Measurements from ENCODE around the gene PCDHGC3. TPM values are rescaled to one million over a fixed set of nuclear protein-coding genes. Genes with fewer than 3 reads are reported as not detected.

PCDHGC3 gene
- total and polyA plus RNA-seq, 9 of the 15 experiments (the other 6 are each of a cell fraction or from before 2014, with no cell fraction given): 0.07 TPM; not detected in 8

- TF ChIP-seq CREBBP (IDR thresholded peaks at IDR 0.05; ENCODE audit: low read depth, low read length): no peak
- TF ChIP-seq EGR1 (conservative IDR thresholded peaks at IDR 0.05): peak; percentile 41
- Histone ChIP-seq H3K27ac (ENCODE audit: extremely low read depth, low read depth, low read length) (no peak within 1 kb of the TSS), H4K20me1 (replicated peaks; ENCODE audit: control insufficient read depth, insufficient read depth, low read length) (0 out of 2 replicates have a peak, but pooled peaks cover 5% of the 10 kb centered on the region), H3K9me1 (ENCODE audit: control insufficient read depth, insufficient read depth, low read length) (no peaks in the 10 kb centered on the region), H3K4me3 (no peak within 1 kb of the TSS), H3K36me3 (ENCODE audit: control insufficient read depth, insufficient read depth, low read length) (no peaks in the 10 kb centered on the region), H3K79me2 (ENCODE audit: control insufficient read depth, insufficient read depth, low read length) (no peaks in the 10 kb centered on the region), H3K9me3 (replicated peaks; ENCODE audit: control insufficient read depth, insufficient read depth, low read depth, low read length) (no peaks in the 10 kb centered on the region), H3K9ac (ENCODE audit: insufficient read depth in 1 of 2, low read depth in 2 of 2, low read length in 2 of 2) (no peak within 1 kb of the TSS), H3K27me3 (ENCODE audit: control insufficient read depth in 2 of 2, insufficient read depth in 2 of 2, low read length in 2 of 2) (peaks cover 61 to 92% of the 10 kb centered on the region in 2 experiments), H2AFZ (ENCODE audit: low read depth, low read length) (no peak within 1 kb of the TSS), H3K4me1 (replicated peaks in 1 of 2; ENCODE audit: control insufficient read depth in 2 of 2, insufficient read depth in 2 of 2, low read length in 2 of 2) (peaks cover 0 to 21% of the 10 kb centered on the region in 2 experiments; a peak in 2 of 5 replicates), H3K4me2 (ENCODE audit: insufficient read depth, low read length) (no peak within 1 kb of the TSS)
- CTCF ChIA-PET (ENCODE audit: low intra/inter-chr PET ratio): interaction anchor here (0.6 kb wide), 1 partner anchor 81 kb away, joined by 3 read pairs; no protein-coding TSS in a partner anchor
- in situ Hi-C loops (cut with MboI) (no loop called here), intact Hi-C loops (cut with micrococcal nuclease) (no loop called here)
- DNase-seq (ENCODE audit: extremely low read depth in 1 of 4, low spot score in 3 of 4) (no peak), ATAC-seq (no peak), FAIRE-seq (no peak)
- no TSS peak for BruUV-seq (replicated peaks)
- POLR2A ChIA-PET: interaction anchor here (1.4 to 1.5 kb wide), 2 partner anchors 27 to 47 kb away, joined by 3 to 5 read pairs; no protein-coding TSS in a partner anchor
- WGBS (ENCODE audit: insufficient coverage, low coverage, missing lambda C conversion rate): 0% methylated on average over 9 of the region's 14 CpGs
These were observed 13.1 kb downstream of the PCDHGC3 start, which contains the start of gene PCDHGC5 for GRCh38 chr5:141488591-141489561. TSS of gene PCDHGC5 (plus strand) at chr5:141489081. CDS start at chr5:141489241, 160 bp downstream.

- Histone ChIP-seq H3K79me2 (ENCODE audit: control insufficient read depth, insufficient read depth, low read length) (no peaks in the 10 kb centered on the region), H3K27ac (ENCODE audit: extremely low read depth, low read depth, low read length) (no peak overlapping the region), H3K4me2 (ENCODE audit: insufficient read depth, low read length) (no peak overlapping the region), H3K36me3 (ENCODE audit: control insufficient read depth, insufficient read depth, low read length) (no peaks in the 10 kb centered on the region), H4K20me1 (replicated peaks; ENCODE audit: control insufficient read depth, insufficient read depth, low read length) (0 out of 2 replicates have a peak, but pooled peaks cover 5% of the 10 kb centered on the region), H3K9me3 (replicated peaks; ENCODE audit: control insufficient read depth, insufficient read depth, low read depth, low read length) (no peaks in the 10 kb centered on the region), H2AFZ (ENCODE audit: low read depth, low read length) (no peak overlapping the region), H3K4me1 (replicated peaks in 1 of 2; ENCODE audit: control insufficient read depth in 2 of 2, insufficient read depth in 2 of 2, low read length in 2 of 2) (peaks cover 0 to 18% of the 10 kb centered on the region in 2 experiments; a peak in 2 of 5 replicates), H3K4me3 (no peak overlapping the region), H3K9me1 (ENCODE audit: control insufficient read depth, insufficient read depth, low read length) (no peaks in the 10 kb centered on the region), H3K9ac (ENCODE audit: insufficient read depth in 1 of 2, low read depth in 2 of 2, low read length in 2 of 2) (no peak overlapping the region), H3K27me3 (ENCODE audit: control insufficient read depth in 2 of 2, insufficient read depth in 2 of 2, low read length in 2 of 2) (peaks cover 55 to 97% of the 10 kb centered on the region in 2 experiments)
- intact Hi-C loops (cut with micrococcal nuclease): no loop called here
- BruUV-seq (replicated peaks): no TSS peak
- ATAC-seq: no peak
- no peak for DNase-seq (ENCODE audit: extremely low read depth in 1 of 4, low spot score in 3 of 4)
- 0% methylated on average over 10 of the region's 10 CpGs for WGBS (ENCODE audit: insufficient coverage, low coverage, missing lambda C conversion rate)
- ChIA-PET CTCF (ENCODE audit: low intra/inter-chr PET ratio) (no interaction called here), POLR2A (interaction anchor here (0.6 to 1.5 kb wide), 2 partner anchors 26 to 379 kb away, joined by 3 to 5 read pairs; no protein-coding TSS in a partner anchor)
- FAIRE-seq: no peak
- in situ Hi-C loops (cut with MboI): no loop called here
- TF ChIP-seq PRMT5 (CRISPR knock-in tag; IDR thresholded peaks at IDR 0.05) (no peak), RAD21 (CRISPR knock-in tag; conservative IDR thresholded peaks at IDR 0.05 in 1 of 2, IDR thresholded peaks at IDR 0.05 in 1 of 2) (no peak), ESRRB (CRISPR knock-in tag; IDR thresholded peaks at IDR 0.05; ENCODE audit: borderline replicate concordance) (no peak), ZNF79 (CRISPR knock-in tag; IDR thresholded peaks at IDR 0.05; ENCODE audit: low read depth) (no peak), MBD1 (CRISPR knock-in tag; IDR thresholded peaks at IDR 0.05) (no peak), ATF4 (CRISPR knock-in tag; IDR thresholded peaks at IDR 0.05) (no peak), SRF (CRISPR knock-in tag; IDR thresholded peaks at IDR 0.05) (no peak), ZNF551 (CRISPR knock-in tag; IDR thresholded peaks at IDR 0.05) (no peak)
These were observed 14.1 kb downstream of the PCDHGC3 start for GRCh38 chr5:141489841-141490240.
